IMR-90 (cell line): ENCODE results near the gene SPATA16. TPM values are rescaled to one million over a fixed set of nuclear protein-coding genes. Genes with fewer than 3 reads are reported as not detected.

Experiments
- ATAC-seq: fragments of 200-7000 bp; cut with Tn5 transposase; 2 replicates; pipeline ENCODE4 v1.9.1; 2020; ENCODE audit warnings: low read depth, mild to moderate bottlenecking, moderate library complexity
- BruUV-seq: library from RNA; stranded (reverse); fragments of 400-500 nt; replicated peaks from 2 replicates; lab custom pipeline; 2021; lab: Mats Ljungman, UMichigan
- CTCF ChIA-PET: fragments of 300-600 bp; formaldehyde crosslinking; extraction: SDS; loops from one replicate; lab custom pipeline; 2021; ENCODE audit warnings: antibody characterized with exemption; lab: Yijun Ruan, JAX
- POLR2A ChIA-PET: fragments of 300-600 bp; sonication (Branson Sonifier 250); formaldehyde crosslinking; loops from one replicate; lab custom pipeline; 2022; ENCODE audit warnings: antibody characterized with exemption; ENCODE audit not compliant: unreplicated experiment; lab: Charles Lee
- DNase-seq: peaks from one replicate; pipeline ENCODE4 v3.0.0; 2013
- H2AFZ ChIP-seq: replicated peaks from 2 replicates; pipeline ENCODE3; 2013; ENCODE audit warnings: low read length, mild to moderate bottlenecking; ENCODE audit not compliant: poor library complexity
- H2AK5ac ChIP-seq: 2 replicates; pipeline ENCODE4 v1.6.1; 2013; ENCODE audit warnings: low read depth, low read length, inconsistent platforms
- H2AK9ac ChIP-seq: replicated peaks from 2 replicates; pipeline ENCODE3; 2013; ENCODE audit warnings: mild to moderate bottlenecking, low read depth, low read length, moderate library complexity; ENCODE audit not compliant: poor library complexity
- H2BK120ac ChIP-seq: 2 replicates; pipeline ENCODE4 v1.6.1; 2013; ENCODE audit warnings: low read depth, low read length, inconsistent platforms
- H2BK15ac ChIP-seq: 3 replicates; pipeline ENCODE4 v1.6.1; 2013; ENCODE audit warnings: low read depth, low read length, inconsistent platforms
- H2BK20ac ChIP-seq: 2 replicates; pipeline ENCODE4 v1.6.1; 2013; ENCODE audit warnings: low read depth, mild to moderate bottlenecking, inconsistent platforms, low read length, moderate library complexity
- H2BK5ac ChIP-seq: 2 replicates; pipeline ENCODE4 v1.6.1; 2013; ENCODE audit warnings: mild to moderate bottlenecking, low read depth, low read length, inconsistent platforms; ENCODE audit not compliant: poor library complexity, severe bottlenecking
- H3K14ac ChIP-seq: replicated peaks from 2 replicates; pipeline ENCODE4 v1.6.1; 2013; ENCODE audit warnings: low read depth, low read length, inconsistent platforms
- H3K18ac ChIP-seq: 2 replicates; pipeline ENCODE4 v1.6.1; 2013; ENCODE audit warnings: low read depth, low read length, control low read depth
- H3K23ac ChIP-seq: 2 replicates; pipeline ENCODE4 v1.6.1; 2013; ENCODE audit warnings: low read depth, low read length, inconsistent platforms
- H3K27ac ChIP-seq: 2 replicates; pipeline ENCODE4 v1.5.1; 2013; ENCODE audit warnings: mild to moderate bottlenecking, control low read depth, low read length; ENCODE audit not compliant: insufficient read depth
- H3K27me3 ChIP-seq: 2 replicates; pipeline ENCODE4 v1.6.1; 2013; ENCODE audit warnings: low read length; ENCODE audit not compliant: control insufficient read depth, insufficient read depth
- H3K36me3 ChIP-seq: 2 replicates; pipeline ENCODE4 v1.6.1; 2013; ENCODE audit warnings: low read length, mixed read lengths; ENCODE audit not compliant: control insufficient read depth, insufficient read depth
- H3K4ac ChIP-seq: 2 replicates; pipeline ENCODE4 v1.6.1; 2013; ENCODE audit warnings: low read depth, low read length, inconsistent platforms
- H3K4me1 ChIP-seq: 2 replicates; pipeline ENCODE4 v1.6.1; 2013; ENCODE audit warnings: low read length, mixed read lengths; ENCODE audit not compliant: control insufficient read depth, insufficient read depth
- H3K4me2 ChIP-seq: 2 replicates; pipeline ENCODE4 v1.6.1; 2013; ENCODE audit warnings: low read depth, mild to moderate bottlenecking, control low read depth, low read length, moderate library complexity
- H3K4me3 ChIP-seq: 2 replicates; pipeline ENCODE4 v1.5.1; 2013; ENCODE audit warnings: low read depth, mild to moderate bottlenecking, control low read depth, low read length, moderate library complexity; ENCODE audit not compliant: insufficient read depth
- H3K56ac ChIP-seq: 2 replicates; pipeline ENCODE4 v1.6.1; 2013; ENCODE audit warnings: low read length, inconsistent platforms; ENCODE audit not compliant: insufficient read depth; ENCODE audit errors: extremely low read depth
- H3K79me1 ChIP-seq, 2 experiments: 2 replicates each; pipeline ENCODE4 v1.6.1; 2013; ENCODE audit warnings: low read length in 2 of 2, inconsistent platforms in 1 of 2, low read depth in 1 of 2
- H3K9ac ChIP-seq: 2 replicates; pipeline ENCODE4 v1.6.1; 2013; ENCODE audit warnings: low read depth, low read length, control low read depth
- H3K9me1 ChIP-seq: 2 replicates; pipeline ENCODE4 v1.6.1; 2013; ENCODE audit warnings: low read length, inconsistent platforms; ENCODE audit not compliant: insufficient read depth
- H3K9me3 ChIP-seq: 2 replicates; pipeline ENCODE4 v1.6.1; 2013; ENCODE audit warnings: low read length; ENCODE audit not compliant: control insufficient read depth, insufficient read depth
- H4K20me1 ChIP-seq: 2 replicates; pipeline ENCODE4 v1.6.1; 2013; ENCODE audit warnings: low read length, inconsistent platforms; ENCODE audit not compliant: insufficient read depth
- H4K5ac ChIP-seq: 2 replicates; pipeline ENCODE4 v1.6.1; 2013; ENCODE audit warnings: mild to moderate bottlenecking, low read depth, low read length, control low read depth
- H4K8ac ChIP-seq, 2 experiments: 2 replicates each; pipeline ENCODE4 v1.6.1; 2013; ENCODE audit warnings: low read depth in 2 of 2, low read length in 2 of 2, control low read depth in 1 of 2, inconsistent platforms in 1 of 2
- H4K91ac ChIP-seq: 2 replicates; pipeline ENCODE4 v1.6.1; 2013; ENCODE audit warnings: low read depth, low read length, inconsistent platforms; ENCODE audit not compliant: insufficient read depth
- CEBPB ChIP-seq: IDR thresholded peaks from 2 replicates; pipeline ENCODE4 v1.6.1; 2012; ENCODE audit warnings: low read depth, low read length, improper control_type of control experiment
- CHD1 ChIP-seq: IDR thresholded peaks from 2 replicates; pipeline ENCODE4 v1.6.1; 2012; ENCODE audit warnings: low read depth, low read length, improper control_type of control experiment
- SMC3 ChIP-seq: fragments of 150-350 bp; IDR thresholded peaks from 2 replicates; pipeline ENCODE4 v1.6.1; 2016; ENCODE audit warnings: low read depth, mild to moderate bottlenecking, antibody characterized with exemption, low read length, moderate library complexity
- WGBS, 2 experiments: methylation state at CpG; one replicate each; pipeline versions ENCODE4 v1.1.5 to v1.1.7; 2013; ENCODE audit warnings: missing lambda C conversion rate in 2 of 2; ENCODE audit not compliant: insufficient read length in 1 of 2; ENCODE audit errors: extremely low coverage in 2 of 2; 5-methylcytosine and 5-hydroxymethylcytosine counted together
- dilution Hi-C: fragments of 300-500 bp; cut with HindIII; formaldehyde crosslinking; loops from one replicate; pipeline ENCODE4 v1.14.3; 2018; ENCODE audit warnings: low sequenced_read_pairs; ENCODE audit not compliant: unreplicated experiment
- in situ Hi-C: fragments of 300-500 bp; cut with MboI; formaldehyde crosslinking; loops from 3 replicates; pipeline ENCODE4 v1.14.3; 2019; ENCODE audit warnings: low sequenced_read_pairs, inconsistent platforms, mixed read lengths
- intact Hi-C: fragments of 100-400 bp; cut with micrococcal nuclease; formaldehyde crosslinking; loops from 2 replicates; pipeline ENCODE4 v1.10.0; 2022
- polyA plus RNA-seq, 3 experiments: library from polyadenylated mRNA; depleted of rRNA; stranded (reverse); fragments of >200 nt; gene quantifications; 2 replicates each; pipeline ENCODE4 v1.2.3, GENCODE V29; 2012; ENCODE audit warnings: low replicate concordance in 1 of 3
- total RNA-seq: library from RNA; depleted of rRNA; stranded (reverse); fragments of >200 nt; gene quantifications from 2 replicates; pipeline ENCODE4 v1.2.3, GENCODE V29; 2012
- TF ChIP-seq, protein P1 (sequence below): conservative IDR thresholded peaks from 2 replicates; pipeline ENCODE4 v1.5.1; 2012; ENCODE audit warnings: mild to moderate bottlenecking, low read depth, low read length, improper control_type of control experiment

SPATA16 gene
- total and polyA plus RNA-seq, 2 of the 4 experiments (the other 2 are of a cell fraction), result not detected

DNA sequence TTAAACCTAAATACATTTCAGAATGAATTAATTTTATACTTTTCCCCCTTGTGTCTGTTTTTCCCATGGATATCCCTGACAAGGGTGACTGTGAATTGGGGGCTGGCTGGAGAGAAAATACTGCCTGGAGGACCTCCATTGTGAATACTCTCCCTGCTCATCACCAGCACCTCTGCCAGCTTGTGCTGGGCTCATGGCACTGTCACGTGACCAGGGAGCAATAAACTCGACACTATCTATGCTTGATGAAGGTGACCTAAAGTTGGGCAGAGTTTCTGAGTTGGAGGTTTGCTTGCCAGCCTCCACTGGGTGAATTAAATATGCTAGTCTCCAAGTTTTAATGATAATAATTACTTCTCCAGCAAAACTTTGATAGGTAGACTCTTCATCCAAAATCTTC, 189.5 kb downstream of the SPATA16 start:
- TF ChIP-seq, protein P1, sequence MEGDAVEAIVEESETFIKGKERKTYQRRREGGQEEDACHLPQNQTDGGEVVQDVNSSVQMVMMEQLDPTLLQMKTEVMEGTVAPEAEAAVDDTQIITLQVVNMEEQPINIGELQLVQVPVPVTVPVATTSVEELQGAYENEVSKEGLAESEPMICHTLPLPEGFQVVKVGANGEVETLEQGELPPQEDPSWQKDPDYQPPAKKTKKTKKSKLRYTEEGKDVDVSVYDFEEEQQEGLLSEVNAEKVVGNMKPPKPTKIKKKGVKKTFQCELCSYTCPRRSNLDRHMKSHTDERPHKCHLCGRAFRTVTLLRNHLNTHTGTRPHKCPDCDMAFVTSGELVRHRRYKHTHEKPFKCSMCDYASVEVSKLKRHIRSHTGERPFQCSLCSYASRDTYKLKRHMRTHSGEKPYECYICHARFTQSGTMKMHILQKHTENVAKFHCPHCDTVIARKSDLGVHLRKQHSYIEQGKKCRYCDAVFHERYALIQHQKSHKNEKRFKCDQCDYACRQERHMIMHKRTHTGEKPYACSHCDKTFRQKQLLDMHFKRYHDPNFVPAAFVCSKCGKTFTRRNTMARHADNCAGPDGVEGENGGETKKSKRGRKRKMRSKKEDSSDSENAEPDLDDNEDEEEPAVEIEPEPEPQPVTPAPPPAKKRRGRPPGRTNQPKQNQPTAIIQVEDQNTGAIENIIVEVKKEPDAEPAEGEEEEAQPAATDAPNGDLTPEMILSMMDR, result no peak
- no peak for TF ChIP-seq SMC3
- TF ChIP-seq CHD1, result no peak
- TF ChIP-seq CEBPB, result no peak
- no peak overlapping the region for H3K23ac ChIP-seq
- H4K20me1 ChIP-seq, result no peaks in the 10 kb centered on the region
- no peak overlapping the region for H3K14ac ChIP-seq
- in situ Hi-C loops (no loop called here), intact Hi-C loops (no loop called here), dilution Hi-C loops (no loop called here)
- no peaks in the 10 kb centered on the region for H3K79me1 ChIP-seq
- H4K5ac ChIP-seq, result no peak overlapping the region
- H2BK15ac ChIP-seq, result no peak overlapping the region
- H3K27ac ChIP-seq, result no peak overlapping the region
- no peak overlapping the region for H2AK5ac ChIP-seq
- H4K8ac ChIP-seq, result no peak overlapping the region
- CTCF ChIA-PET, result no interaction called here
- H3K27me3 ChIP-seq, result no peaks in the 10 kb centered on the region
- WGBS, 2 experiments, result no CpG with 5 or more reads among the region's 2 CpGs
- no peak overlapping the region for H3K4me2 ChIP-seq
- no peak overlapping the region for H2AFZ ChIP-seq
- no peak overlapping the region for H3K56ac ChIP-seq
- POLR2A ChIA-PET, result no interaction called here
- H3K9me3 ChIP-seq, result no peaks in the 10 kb centered on the region
- no peak overlapping the region for H3K4me3 ChIP-seq
- H3K18ac ChIP-seq, result no peak overlapping the region
- H3K9ac ChIP-seq, result no peak overlapping the region
- no peak overlapping the region for H2BK120ac ChIP-seq
- H2BK20ac ChIP-seq, result no peak overlapping the region
- H2AK9ac ChIP-seq, result no peak overlapping the region
- no peak overlapping the region for H2BK5ac ChIP-seq
- DNase-seq, result no peak
- ATAC-seq, result no peak
- H3K4me1 ChIP-seq, result no peaks in the 10 kb centered on the region
- H3K4ac ChIP-seq, result no peak overlapping the region
- H4K91ac ChIP-seq, result no peak overlapping the region
- BruUV-seq, result no TSS peak
- no peaks in the 10 kb centered on the region for H3K36me3 ChIP-seq
- H3K9me1 ChIP-seq, result no peaks in the 10 kb centered on the region
